ENCODE data around the gene AKIRIN2. TPM values are rescaled to one million over a fixed set of nuclear protein-coding genes. Genes with fewer than 3 reads are reported as not detected.

The AKIRIN2 gene
- total and polyA plus RNA-seq, 2 donors (not counting 3 experiments of a cell fraction or from before 2014, with no cell fraction given): 19.0 to 46.4 TPM

- intact Hi-C loops (cut with micrococcal nuclease): loop anchor here (1.0 kb wide), 1 partner anchor 30 kb away; the partner anchor contains the start of gene AKIRIN2
- Histone ChIP-seq H3K27me3 (ENCODE audit: control insufficient read depth in 2 of 2, insufficient read depth in 2 of 2, low read length in 2 of 2) (peaks cover 0 to 3% of the 10 kb centered on the region in 2 experiments), H4K20me1 (replicated peaks; ENCODE audit: control insufficient read depth, extremely low read depth, insufficient read depth, low read length) (no peaks in the 10 kb centered on the region), H3K79me2 (ENCODE audit: control insufficient read depth, insufficient read depth, low read length) (no peaks in the 10 kb centered on the region), H3K4me1 (ENCODE audit: control insufficient read depth, extremely low read depth, insufficient read depth, low read length) (peaks cover 11% of the 10 kb centered on the region), H3K9ac (replicated peaks; ENCODE audit: extremely low read depth, insufficient read depth, low read length) (no peak overlapping the region), H3K9me3 (replicated peaks; ENCODE audit: control insufficient read depth, insufficient read depth, low read length) (no peaks in the 10 kb centered on the region), H3K27ac (ENCODE audit: insufficient read depth, low read depth, low read length) (peak overlapping the region; percentile 23), H3K36me3 (ENCODE audit: control insufficient read depth in 2 of 2, extremely low read depth in 1 of 2, insufficient read depth in 2 of 2, low read length in 2 of 2) (no peaks in the 10 kb centered on the region), H3K4me3 (replicated peaks in 1 of 3; ENCODE audit: insufficient read depth in 1 of 3, low read depth in 1 of 3, low read length in 3 of 3) (no peak overlapping the region), H2AFZ (ENCODE audit: low read depth, low read length) (no peak overlapping the region), H3K9me1 (replicated peaks; ENCODE audit: control insufficient read depth, extremely low read depth, insufficient read depth, low read length) (no peaks in the 10 kb centered on the region), H3K4me2 (ENCODE audit: insufficient read depth, low read length) (peak overlapping the region; percentile 43)
- TF ChIP-seq EZH2 (IDR thresholded peaks at IDR 0.05; ENCODE audit: borderline replicate concordance, low read depth, low read length, severe bottlenecking): no peak
- TF ChIP-seq POLR2A (IDR thresholded peaks at IDR 0.05; ENCODE audit: low read depth, low read length): no peak
- TF ChIP-seq POLR2AphosphoS5 (IDR thresholded peaks at IDR 0.05; ENCODE audit: insufficient read depth, low read depth, low read length): peak; percentile 73
- peak; percentile 74 for TF ChIP-seq FOS (IDR thresholded peaks at IDR 0.05; ENCODE audit: borderline replicate concordance, insufficient read depth, low read length)
- TF ChIP-seq JUN (IDR thresholded peaks at IDR 0.05; ENCODE audit: borderline replicate concordance, insufficient read depth, insufficient read length, low read depth): peak; percentile 55
- no peak for TF ChIP-seq MYC (IDR thresholded peaks at IDR 0.05; ENCODE audit: low read depth, low read length)
- no peak for TF ChIP-seq GATA2 (IDR thresholded peaks at IDR 0.05; ENCODE audit: insufficient read depth, insufficient read length, low read depth, low read length)
- TF ChIP-seq CTCF (IDR thresholded peaks at IDR 0.05; ENCODE audit: extremely low read depth in 1 of 2, insufficient read depth in 1 of 2, low read depth in 1 of 2, low read length in 2 of 2): no peak
- TF ChIP-seq MAX (IDR thresholded peaks at IDR 0.05; ENCODE audit: insufficient read depth, insufficient read length): no peak
- FAIRE-seq: peak; percentile 95
- dilution Hi-C loops (cut with MboI; ENCODE audit: extremely low pct_ligation_motif_present, low sequenced_read_pairs): no loop called here
- no TSS peak for BruUV-seq (replicated peaks)
- ChIA-PET CTCF (no interaction called here), POLR2A (no interaction called here)
- DNase-seq (ENCODE audit: low read depth, low spot score): peak; percentile 88
Observed at GRCh38 chr6:87731818-87732661, 30.0 kb upstream of the AKIRIN2 start.

All from endothelial cell of umbilical vein (primary cell).